ENCODE results near the gene FBXL7. TPM values are rescaled to one million over a fixed set of nuclear protein-coding genes. Genes with fewer than 3 reads are reported as not detected.

The FBXL7 gene
- total and polyA plus RNA-seq, 4 donors, result 0.24 to 1.4 (median 1.2) TPM

DNA sequence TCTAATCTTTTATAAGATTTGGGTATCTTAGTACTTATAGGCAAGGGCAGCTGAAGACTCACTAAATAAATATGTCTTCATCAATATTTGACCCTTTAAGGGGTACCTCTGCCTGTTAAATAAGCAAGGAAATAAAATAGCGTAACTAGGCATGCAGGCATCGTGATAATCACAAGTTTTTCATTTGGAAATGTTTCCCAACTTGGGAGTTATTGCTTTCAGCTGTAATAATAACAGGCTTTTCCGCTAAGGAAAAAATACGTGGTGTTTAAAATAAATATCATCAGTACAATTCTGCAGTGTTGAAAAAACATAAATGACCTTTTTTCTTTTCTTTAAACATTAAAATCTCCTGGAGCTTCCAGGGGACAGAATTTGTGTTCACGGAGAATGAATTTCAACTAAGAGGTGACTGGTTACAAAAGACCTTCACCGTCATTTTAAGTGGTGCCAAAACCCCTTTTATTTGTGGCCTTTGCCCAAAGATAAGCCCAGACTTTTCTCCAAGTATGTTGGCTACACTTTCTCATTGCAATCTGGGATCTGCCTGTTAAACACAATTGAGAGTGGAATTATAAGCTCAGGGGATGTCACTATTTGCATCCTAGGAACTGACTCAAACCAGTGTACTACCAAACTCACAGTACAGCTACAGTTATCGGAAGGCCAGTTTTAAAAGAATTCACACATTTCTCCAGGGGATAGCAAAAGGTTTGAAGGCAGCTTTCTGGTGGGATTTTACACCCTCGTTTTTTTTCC lies 218.6 kb downstream of the FBXL7 start:
- Histone ChIP-seq H3K9me3 (ENCODE audit: control insufficient read depth in 4 of 4, low read length in 3 of 4) (no peaks in the 10 kb centered on the region), H3K27me3 (ENCODE audit: control insufficient read depth in 4 of 4, insufficient read depth in 4 of 4, low read length in 3 of 4) (no peaks in the 10 kb centered on the region), H3K4me3 (ENCODE audit: low read depth in 1 of 3, low read length in 3 of 3) (no peak overlapping the region), H3K4me1 (ENCODE audit: control insufficient read depth in 4 of 4, insufficient read depth in 4 of 4, low read length in 3 of 4) (no peaks in the 10 kb centered on the region), H3K27ac (ENCODE audit: low read depth in 1 of 2, low read length in 2 of 2) (no peak overlapping the region), H3K9ac (ENCODE audit: low read depth in 1 of 2, low read length in 2 of 2) (no peak overlapping the region), H3K36me3 (ENCODE audit: control insufficient read depth in 4 of 4, insufficient read depth in 3 of 4, low read depth in 1 of 4, low read length in 3 of 4) (no peaks in the 10 kb centered on the region)
- TF ChIP-seq JUND (IDR thresholded peaks at IDR 0.05) (no peak), GABPA (IDR thresholded peaks at IDR 0.05 in 1 of 2, conservative IDR thresholded peaks at IDR 0.05 in 1 of 2) (no peak), RXRA (IDR thresholded peaks at IDR 0.05) (no peak), FOXA2 (IDR thresholded peaks at IDR 0.05) (no peak), SP1 (IDR thresholded peaks at IDR 0.05) (no peak), NR2F2 (IDR thresholded peaks at IDR 0.05) (no peak), HNF4G (IDR thresholded peaks at IDR 0.05) (no peak)
- TF ChIP-seq, protein P1, sequence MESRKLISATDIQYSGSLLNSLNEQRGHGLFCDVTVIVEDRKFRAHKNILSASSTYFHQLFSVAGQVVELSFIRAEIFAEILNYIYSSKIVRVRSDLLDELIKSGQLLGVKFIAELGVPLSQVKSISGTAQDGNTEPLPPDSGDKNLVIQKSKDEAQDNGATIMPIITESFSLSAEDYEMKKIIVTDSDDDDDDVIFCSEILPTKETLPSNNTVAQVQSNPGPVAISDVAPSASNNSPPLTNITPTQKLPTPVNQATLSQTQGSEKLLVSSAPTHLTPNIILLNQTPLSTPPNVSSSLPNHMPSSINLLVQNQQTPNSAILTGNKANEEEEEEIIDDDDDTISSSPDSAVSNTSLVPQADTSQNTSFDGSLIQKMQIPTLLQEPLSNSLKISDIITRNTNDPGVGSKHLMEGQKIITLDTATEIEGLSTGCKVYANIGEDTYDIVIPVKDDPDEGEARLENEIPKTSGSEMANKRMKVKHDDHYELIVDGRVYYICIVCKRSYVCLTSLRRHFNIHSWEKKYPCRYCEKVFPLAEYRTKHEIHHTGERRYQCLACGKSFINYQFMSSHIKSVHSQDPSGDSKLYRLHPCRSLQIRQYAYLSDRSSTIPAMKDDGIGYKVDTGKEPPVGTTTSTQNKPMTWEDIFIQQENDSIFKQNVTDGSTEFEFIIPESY (IDR thresholded peaks at IDR 0.05), result no peak
- TF ChIP-seq, protein P2, sequence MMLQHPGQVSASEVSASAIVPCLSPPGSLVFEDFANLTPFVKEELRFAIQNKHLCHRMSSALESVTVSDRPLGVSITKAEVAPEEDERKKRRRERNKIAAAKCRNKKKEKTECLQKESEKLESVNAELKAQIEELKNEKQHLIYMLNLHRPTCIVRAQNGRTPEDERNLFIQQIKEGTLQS (IDR thresholded peaks at IDR 0.05), result no peak
- TF ChIP-seq, protein P3, sequence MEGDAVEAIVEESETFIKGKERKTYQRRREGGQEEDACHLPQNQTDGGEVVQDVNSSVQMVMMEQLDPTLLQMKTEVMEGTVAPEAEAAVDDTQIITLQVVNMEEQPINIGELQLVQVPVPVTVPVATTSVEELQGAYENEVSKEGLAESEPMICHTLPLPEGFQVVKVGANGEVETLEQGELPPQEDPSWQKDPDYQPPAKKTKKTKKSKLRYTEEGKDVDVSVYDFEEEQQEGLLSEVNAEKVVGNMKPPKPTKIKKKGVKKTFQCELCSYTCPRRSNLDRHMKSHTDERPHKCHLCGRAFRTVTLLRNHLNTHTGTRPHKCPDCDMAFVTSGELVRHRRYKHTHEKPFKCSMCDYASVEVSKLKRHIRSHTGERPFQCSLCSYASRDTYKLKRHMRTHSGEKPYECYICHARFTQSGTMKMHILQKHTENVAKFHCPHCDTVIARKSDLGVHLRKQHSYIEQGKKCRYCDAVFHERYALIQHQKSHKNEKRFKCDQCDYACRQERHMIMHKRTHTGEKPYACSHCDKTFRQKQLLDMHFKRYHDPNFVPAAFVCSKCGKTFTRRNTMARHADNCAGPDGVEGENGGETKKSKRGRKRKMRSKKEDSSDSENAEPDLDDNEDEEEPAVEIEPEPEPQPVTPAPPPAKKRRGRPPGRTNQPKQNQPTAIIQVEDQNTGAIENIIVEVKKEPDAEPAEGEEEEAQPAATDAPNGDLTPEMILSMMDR (IDR thresholded peaks at IDR 0.05; ENCODE audit: low read depth, low read length, missing input control), result no peak
- WGBS, result 69% methylated on average over 8 of the region's 8 CpGs
- no peak for DNase-seq (ENCODE audit: low spot score)

- no peak overlapping the region for H3K4me3 ChIP-seq (ENCODE audit: low read depth in 1 of 3, low read length in 3 of 3)
- no peak overlapping the region for H3K9ac ChIP-seq (ENCODE audit: low read depth in 1 of 2, low read length in 2 of 2)
- TF ChIP-seq HNF4A (conservative IDR thresholded peaks at IDR 0.05), result no peak
- no peak for TF ChIP-seq RAD21 (IDR thresholded peaks at IDR 0.05)
- TF ChIP-seq, protein P4, sequence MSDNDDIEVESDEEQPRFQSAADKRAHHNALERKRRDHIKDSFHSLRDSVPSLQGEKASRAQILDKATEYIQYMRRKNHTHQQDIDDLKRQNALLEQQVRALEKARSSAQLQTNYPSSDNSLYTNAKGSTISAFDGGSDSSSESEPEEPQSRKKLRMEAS (IDR thresholded peaks at IDR 0.05), result no peak
- WGBS, result 63% methylated on average over 4 of the region's 4 CpGs
- no peak for DNase-seq (ENCODE audit: low spot score)
- H3K4me1 ChIP-seq (ENCODE audit: control insufficient read depth in 4 of 4, insufficient read depth in 4 of 4, low read length in 3 of 4), result no peaks in the 10 kb centered on the region
- H3K27ac ChIP-seq (ENCODE audit: low read depth in 1 of 2, low read length in 2 of 2), result no peak overlapping the region
- H3K36me3 ChIP-seq (ENCODE audit: control insufficient read depth in 4 of 4, insufficient read depth in 3 of 4, low read depth in 1 of 4, low read length in 3 of 4), result no peaks in the 10 kb centered on the region
- no peaks in the 10 kb centered on the region for H3K27me3 ChIP-seq (ENCODE audit: control insufficient read depth in 4 of 4, insufficient read depth in 4 of 4, low read length in 3 of 4)
- H3K9me3 ChIP-seq (ENCODE audit: control insufficient read depth in 4 of 4, low read length in 3 of 4), result no peaks in the 10 kb centered on the region
These were observed 219.8 kb downstream of the FBXL7 start for GRCh38 chr5:15719784-15720183.

DNA sequence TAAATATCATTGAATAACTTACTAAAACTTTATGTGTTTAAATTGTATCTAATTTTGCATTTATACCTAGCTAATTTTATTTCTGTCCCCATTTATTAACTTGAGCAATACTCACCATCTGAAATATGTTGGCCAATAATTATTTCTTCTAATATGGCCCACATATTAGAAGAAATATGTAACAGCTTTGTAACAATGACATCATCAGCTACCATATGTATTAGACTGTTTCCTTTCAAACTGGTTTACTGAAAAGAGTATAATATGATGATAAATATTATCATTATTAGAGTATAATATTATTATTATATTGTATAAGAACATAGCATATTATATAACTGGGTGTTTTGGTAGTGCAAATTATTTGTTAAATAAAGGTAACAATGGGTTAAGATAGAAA lies 220.5 kb downstream of the FBXL7 start:
- Histone ChIP-seq H3K4me1 (ENCODE audit: control insufficient read depth in 4 of 4, insufficient read depth in 4 of 4, low read length in 3 of 4) (no peaks in the 10 kb centered on the region), H3K36me3 (ENCODE audit: control insufficient read depth in 4 of 4, insufficient read depth in 3 of 4, low read depth in 1 of 4, low read length in 3 of 4) (no peaks in the 10 kb centered on the region), H3K4me3 (ENCODE audit: low read depth in 1 of 3, low read length in 3 of 3) (no peak overlapping the region), H3K9ac (ENCODE audit: low read depth in 1 of 2, low read length in 2 of 2) (no peak overlapping the region), H3K27me3 (ENCODE audit: control insufficient read depth in 4 of 4, insufficient read depth in 4 of 4, low read length in 3 of 4) (no peaks in the 10 kb centered on the region), H3K27ac (ENCODE audit: low read depth in 1 of 2, low read length in 2 of 2) (no peak overlapping the region), H3K9me3 (ENCODE audit: control insufficient read depth in 4 of 4, low read length in 3 of 4) (no peaks in the 10 kb centered on the region)
- no peak for DNase-seq (ENCODE audit: low spot score)
- TF ChIP-seq REST (IDR thresholded peaks at IDR 0.05) (no peak), FOXA1 (IDR thresholded peaks at IDR 0.05) (no peak), FOXA2 (IDR thresholded peaks at IDR 0.05) (no peak), TAF1 (conservative IDR thresholded peaks at IDR 0.05) (no peak), JUND (IDR thresholded peaks at IDR 0.05) (no peak), EGR1 (IDR thresholded peaks at IDR 0.05; ENCODE audit: low read depth in 2 of 2) (no peak), HNF4G (IDR thresholded peaks at IDR 0.05) (no peak), RAD21 (IDR thresholded peaks at IDR 0.05) (no peak), YY1 (IDR thresholded peaks at IDR 0.05) (no peak), SP1 (IDR thresholded peaks at IDR 0.05) (no peak)
- TF ChIP-seq, protein P3 (IDR thresholded peaks at IDR 0.05; ENCODE audit: low read depth, low read length, missing input control), result no peak

Data from liver (tissue), 9 donors.